ENCODE measurements around the gene CPE. TPM values are rescaled to one million over a fixed set of nuclear protein-coding genes. Genes with fewer than 3 reads are reported as not detected.

The CPE gene
- total RNA-seq, 1 experiment from 2014 or later: 0.92 TPM

GRCh38 chr4:165518024-165518616 is 139.3 kb downstream of the CPE start:
- H3K4me1 ChIP-seq (ENCODE audit: control insufficient read depth, insufficient read depth, low read length): no peaks in the 10 kb centered on the region
- CTCF ChIA-PET: no interaction called here

GRCh38 chr4:165518686-165519085 is 139.9 kb downstream of the CPE start:
- in situ Hi-C loops (cut with HindIII; ENCODE audit: low pct_unique_long_range_greater_than_20kb, low sequenced_read_pairs) (no loop called here), intact Hi-C loops (cut with micrococcal nuclease; ENCODE audit: unreplicated experiment) (no loop called here)
- Histone ChIP-seq H3K9me3 (ENCODE audit: control insufficient read depth, insufficient read depth, low read depth, low read length) (no peaks in the 10 kb centered on the region), H3K27me3 (ENCODE audit: control insufficient read depth, insufficient read depth, low read length) (no peaks in the 10 kb centered on the region), H3K4me3 (ENCODE audit: low read depth in 2 of 2, low read length in 2 of 2) (no peak overlapping the region), H3K27ac (ENCODE audit: low read length) (no peak overlapping the region), H3K4me1 (ENCODE audit: control insufficient read depth, insufficient read depth, low read length) (no peaks in the 10 kb centered on the region), H3K36me3 (ENCODE audit: control insufficient read depth, insufficient read depth, low read length) (no peaks in the 10 kb centered on the region)
- ATAC-seq: no peak
- no TSS peak for BruUV-seq (replicated peaks)
- DNase-seq (ENCODE audit: low read depth, low spot score): no peak
- CTCF ChIA-PET: no interaction called here
- POLR2A ChIA-PET: no interaction called here
- TF ChIP-seq SIN3A (IDR thresholded peaks at IDR 0.05; ENCODE audit: borderline replicate concordance, insufficient read depth, low read depth, low read length) (no peak), REST (IDR thresholded peaks at IDR 0.05; ENCODE audit: insufficient read depth in 1 of 2, low read depth in 2 of 2, low read length in 1 of 2) (no peak), POLR2AphosphoS5 (IDR thresholded peaks at IDR 0.05; ENCODE audit: low read depth, low read length) (no peak), TCF7L2 (IDR thresholded peaks at IDR 0.05; ENCODE audit: low read depth, low read length) (no peak)
- TF ChIP-seq, protein P1, sequence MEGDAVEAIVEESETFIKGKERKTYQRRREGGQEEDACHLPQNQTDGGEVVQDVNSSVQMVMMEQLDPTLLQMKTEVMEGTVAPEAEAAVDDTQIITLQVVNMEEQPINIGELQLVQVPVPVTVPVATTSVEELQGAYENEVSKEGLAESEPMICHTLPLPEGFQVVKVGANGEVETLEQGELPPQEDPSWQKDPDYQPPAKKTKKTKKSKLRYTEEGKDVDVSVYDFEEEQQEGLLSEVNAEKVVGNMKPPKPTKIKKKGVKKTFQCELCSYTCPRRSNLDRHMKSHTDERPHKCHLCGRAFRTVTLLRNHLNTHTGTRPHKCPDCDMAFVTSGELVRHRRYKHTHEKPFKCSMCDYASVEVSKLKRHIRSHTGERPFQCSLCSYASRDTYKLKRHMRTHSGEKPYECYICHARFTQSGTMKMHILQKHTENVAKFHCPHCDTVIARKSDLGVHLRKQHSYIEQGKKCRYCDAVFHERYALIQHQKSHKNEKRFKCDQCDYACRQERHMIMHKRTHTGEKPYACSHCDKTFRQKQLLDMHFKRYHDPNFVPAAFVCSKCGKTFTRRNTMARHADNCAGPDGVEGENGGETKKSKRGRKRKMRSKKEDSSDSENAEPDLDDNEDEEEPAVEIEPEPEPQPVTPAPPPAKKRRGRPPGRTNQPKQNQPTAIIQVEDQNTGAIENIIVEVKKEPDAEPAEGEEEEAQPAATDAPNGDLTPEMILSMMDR (IDR thresholded peaks at IDR 0.05): no peak

More at GRCh38 chr4:165518024-165518616, 139.3 kb downstream of the CPE start:
- H3K36me3 ChIP-seq (ENCODE audit: control insufficient read depth, insufficient read depth, low read length): no peaks in the 10 kb centered on the region
- no peaks in the 10 kb centered on the region for H3K27me3 ChIP-seq (ENCODE audit: control insufficient read depth, insufficient read depth, low read length)
- no TSS peak for BruUV-seq (replicated peaks)
- in situ Hi-C loops (cut with HindIII; ENCODE audit: low pct_unique_long_range_greater_than_20kb, low sequenced_read_pairs) (no loop called here), intact Hi-C loops (cut with micrococcal nuclease; ENCODE audit: unreplicated experiment) (no loop called here)
- no peak for DNase-seq (ENCODE audit: low read depth, low spot score)
- H3K9me3 ChIP-seq (ENCODE audit: control insufficient read depth, insufficient read depth, low read depth, low read length): no peaks in the 10 kb centered on the region
- TF ChIP-seq TCF7L2 (IDR thresholded peaks at IDR 0.05; ENCODE audit: low read depth, low read length): no peak
- TF ChIP-seq, protein P1 (IDR thresholded peaks at IDR 0.05): no peak
- TF ChIP-seq SIN3A (IDR thresholded peaks at IDR 0.05; ENCODE audit: borderline replicate concordance, insufficient read depth, low read depth, low read length): no peak
- TF ChIP-seq POLR2AphosphoS5 (IDR thresholded peaks at IDR 0.05; ENCODE audit: low read depth, low read length): no peak
- TF ChIP-seq REST (IDR thresholded peaks at IDR 0.05; ENCODE audit: insufficient read depth in 1 of 2, low read depth in 2 of 2, low read length in 1 of 2): no peak
- ATAC-seq: no peak
- POLR2A ChIA-PET: no interaction called here
- no peak overlapping the region for H3K27ac ChIP-seq (ENCODE audit: low read length)
- H3K4me3 ChIP-seq (ENCODE audit: low read depth in 2 of 2, low read length in 2 of 2): no peak overlapping the region

Measured in Panc1 (cell line).